Measurements from ENCODE around the gene BAZ2B. TPM values are rescaled to one million over a fixed set of nuclear protein-coding genes. Genes with fewer than 3 reads are reported as not detected.

The BAZ2B gene
- total RNA-seq, 4 donors from 2014 or later, result 104 to 301 (median 157) TPM

DNA sequence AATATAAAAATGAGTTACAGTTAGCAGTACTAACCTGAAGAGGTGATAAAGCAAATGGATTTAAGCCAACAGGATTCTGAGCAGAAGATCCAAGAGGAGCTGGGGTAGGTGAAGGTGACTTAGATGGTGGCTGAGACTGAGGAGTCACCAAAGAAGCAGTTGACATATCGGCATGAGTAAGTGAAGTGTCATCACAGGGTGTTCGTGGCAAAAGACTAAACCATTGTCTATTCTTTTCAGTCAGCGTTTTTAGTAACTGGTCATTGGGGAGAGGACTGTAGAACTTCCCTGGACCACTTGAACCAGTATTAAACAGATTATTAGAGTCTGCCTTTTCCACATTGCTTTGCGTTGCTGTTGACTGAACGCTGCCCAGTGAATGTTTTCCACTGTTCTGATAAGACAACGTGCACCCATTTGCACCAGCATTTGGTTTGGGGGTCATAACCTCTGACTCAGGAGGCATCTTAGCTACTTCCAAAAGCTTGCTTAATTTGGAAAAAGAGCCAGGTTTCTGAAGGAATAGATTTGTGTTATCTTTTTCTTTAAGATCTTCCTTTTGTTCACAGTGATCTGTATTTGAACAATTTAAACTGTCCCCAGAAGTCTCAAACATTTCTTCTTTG, 266.6 kb downstream of the BAZ2B start:
- Histone ChIP-seq H3K27me3 (no peaks in the 10 kb centered on the region), H3K9me3 (no peaks in the 10 kb centered on the region), H3K4me3 (no peak overlapping the region), H3K4me1 (no peaks in the 10 kb centered on the region), H3K36me3 (peaks cover 0 to 43% (median 0%) of the 10 kb centered on the region in 3 donors), H3K27ac (no peak overlapping the region)
- no peak for DNase-seq
- TF ChIP-seq POLR2A (IDR thresholded peaks at IDR 0.05), result no peak
- TF ChIP-seq, protein P1, sequence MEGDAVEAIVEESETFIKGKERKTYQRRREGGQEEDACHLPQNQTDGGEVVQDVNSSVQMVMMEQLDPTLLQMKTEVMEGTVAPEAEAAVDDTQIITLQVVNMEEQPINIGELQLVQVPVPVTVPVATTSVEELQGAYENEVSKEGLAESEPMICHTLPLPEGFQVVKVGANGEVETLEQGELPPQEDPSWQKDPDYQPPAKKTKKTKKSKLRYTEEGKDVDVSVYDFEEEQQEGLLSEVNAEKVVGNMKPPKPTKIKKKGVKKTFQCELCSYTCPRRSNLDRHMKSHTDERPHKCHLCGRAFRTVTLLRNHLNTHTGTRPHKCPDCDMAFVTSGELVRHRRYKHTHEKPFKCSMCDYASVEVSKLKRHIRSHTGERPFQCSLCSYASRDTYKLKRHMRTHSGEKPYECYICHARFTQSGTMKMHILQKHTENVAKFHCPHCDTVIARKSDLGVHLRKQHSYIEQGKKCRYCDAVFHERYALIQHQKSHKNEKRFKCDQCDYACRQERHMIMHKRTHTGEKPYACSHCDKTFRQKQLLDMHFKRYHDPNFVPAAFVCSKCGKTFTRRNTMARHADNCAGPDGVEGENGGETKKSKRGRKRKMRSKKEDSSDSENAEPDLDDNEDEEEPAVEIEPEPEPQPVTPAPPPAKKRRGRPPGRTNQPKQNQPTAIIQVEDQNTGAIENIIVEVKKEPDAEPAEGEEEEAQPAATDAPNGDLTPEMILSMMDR (IDR thresholded peaks at IDR 0.05), result no peak

DNA sequence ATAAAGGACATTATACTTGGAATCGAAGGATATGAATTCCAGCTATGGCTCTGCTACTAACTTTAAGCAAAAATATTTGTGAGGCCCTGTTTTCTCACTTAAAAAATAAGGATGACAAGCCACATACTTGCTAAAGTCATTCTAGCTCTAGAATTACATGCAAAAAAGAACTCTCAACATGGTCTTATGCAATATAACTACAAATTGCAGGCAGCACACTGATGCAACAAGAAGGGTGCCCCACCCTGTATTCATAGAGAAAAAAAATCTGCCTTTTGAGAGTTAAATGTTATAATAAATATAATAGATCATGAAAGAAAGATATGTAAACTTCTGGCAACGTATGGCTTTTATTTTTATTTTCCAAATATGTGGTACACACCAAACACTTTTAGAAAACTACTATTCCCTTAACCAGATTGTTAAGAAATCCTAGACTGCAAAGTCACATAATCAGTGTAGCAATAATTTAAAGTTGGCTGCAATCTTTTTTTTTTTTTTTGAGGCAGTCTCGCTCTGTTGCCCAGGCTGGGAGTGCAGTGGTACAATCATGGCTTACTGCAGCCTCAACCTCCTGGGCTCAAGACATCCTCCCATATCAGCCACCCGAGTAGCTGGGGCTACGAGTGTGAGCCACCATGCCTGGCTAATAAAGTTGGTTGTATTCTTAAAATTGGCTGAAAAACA, 289.6 kb downstream of the BAZ2B start:
- Histone ChIP-seq H3K9me3 (no peaks in the 10 kb centered on the region), H3K4me3 (no peak overlapping the region), H3K27me3 (no peaks in the 10 kb centered on the region), H3K36me3 (peaks cover 0 to 60% (median 0%) of the 10 kb centered on the region in 3 donors), H3K4me1 (no peaks in the 10 kb centered on the region), H3K27ac (no peak overlapping the region)
- no peak for TF ChIP-seq POLR2A (IDR thresholded peaks at IDR 0.05)
- TF ChIP-seq, protein P1 (IDR thresholded peaks at IDR 0.05), result no peak
- DNase-seq, result no peak

DNA sequence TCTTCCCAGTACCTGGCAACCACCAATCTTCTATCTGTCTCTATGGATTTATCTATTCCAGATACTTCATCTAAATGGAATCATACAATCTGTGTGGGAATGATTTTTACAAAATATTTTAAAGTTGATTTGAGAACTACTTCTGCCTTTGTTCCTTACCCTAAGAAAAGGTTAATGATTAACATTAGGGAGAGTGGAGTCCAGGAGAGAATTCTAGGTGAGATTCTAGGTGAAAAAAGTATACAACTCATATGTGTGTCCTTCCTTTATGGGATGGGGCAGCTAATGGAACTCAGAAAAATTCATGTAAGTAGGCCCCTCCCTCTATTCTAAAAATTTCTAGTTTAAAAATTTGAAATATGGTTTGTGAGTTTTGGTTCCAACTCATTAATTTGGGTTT, 293.9 kb downstream of the BAZ2B start:
- Histone ChIP-seq H3K9me3 (no peaks in the 10 kb centered on the region), H3K27ac (no peak overlapping the region), H3K4me1 (no peaks in the 10 kb centered on the region), H3K4me3 (no peak overlapping the region), H3K36me3 (peaks cover 0 to 66% (median 2%) of the 10 kb centered on the region in 3 donors), H3K27me3 (no peaks in the 10 kb centered on the region)
- no peak for DNase-seq
- TF ChIP-seq, protein P1 (IDR thresholded peaks at IDR 0.05), result no peak
- TF ChIP-seq POLR2A (IDR thresholded peaks at IDR 0.05), result no peak

DNA sequence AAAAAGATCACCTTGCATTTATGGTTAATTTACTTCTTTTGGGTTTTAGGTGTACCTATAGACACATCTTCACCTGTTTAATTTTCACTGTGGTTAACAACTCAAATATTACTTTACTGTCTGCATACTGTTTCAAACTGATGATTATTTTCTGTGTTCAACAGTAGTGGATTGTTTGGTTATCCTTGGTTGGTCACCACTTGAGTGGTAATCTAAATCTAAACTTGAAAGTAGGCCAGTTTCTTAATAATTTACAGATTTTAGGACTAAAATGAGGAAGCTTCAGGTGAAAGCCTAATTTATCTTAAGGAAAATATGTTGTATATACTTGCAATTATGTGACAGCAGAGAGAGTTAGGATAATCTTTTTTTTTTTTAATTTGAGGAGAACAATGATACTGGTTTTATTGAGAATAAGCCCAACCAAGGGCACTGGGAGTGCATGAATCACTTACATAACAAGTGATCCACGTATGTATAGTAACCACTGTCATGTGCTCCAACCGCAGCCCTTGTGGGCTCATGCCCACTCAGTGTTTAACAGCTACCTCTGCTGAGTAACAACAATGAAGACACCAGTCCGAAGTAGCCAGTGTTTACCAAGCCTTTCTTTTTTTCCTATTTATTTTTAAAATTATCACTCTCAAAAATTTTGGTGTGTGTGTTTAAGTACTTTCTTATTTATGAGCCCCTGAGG, 298.8 kb downstream of the BAZ2B start:
- no peak for DNase-seq
- Histone ChIP-seq H3K4me3 (no peak overlapping the region), H3K27me3 (no peaks in the 10 kb centered on the region), H3K36me3 (peaks cover 0 to 68% (median 2%) of the 10 kb centered on the region in 3 donors), H3K27ac (no peak overlapping the region), H3K9me3 (no peaks in the 10 kb centered on the region), H3K4me1 (no peaks in the 10 kb centered on the region)
- TF ChIP-seq, protein P1 (IDR thresholded peaks at IDR 0.05), result no peak
- TF ChIP-seq POLR2A (IDR thresholded peaks at IDR 0.05), result no peak

DNA sequence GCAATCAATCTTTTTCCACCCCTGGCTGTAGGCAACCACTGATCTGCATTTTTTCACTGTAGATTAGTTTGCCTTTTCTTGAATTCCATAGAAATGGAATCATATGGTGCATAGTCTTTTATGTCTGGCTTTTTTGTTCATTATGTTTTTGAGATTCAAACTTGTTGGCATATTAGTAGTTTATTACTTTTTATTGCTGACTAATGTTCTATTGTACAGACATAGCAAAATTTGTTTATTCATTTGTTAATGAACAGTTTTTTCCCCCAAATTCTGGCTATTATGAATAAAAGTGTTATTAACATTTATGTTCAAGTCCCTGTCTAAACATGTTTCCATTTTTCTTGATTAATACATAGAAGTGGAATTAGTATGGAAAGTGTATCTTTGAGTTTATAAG, 308.4 kb downstream of the BAZ2B start:
- H3K27me3 ChIP-seq, result no peaks in the 10 kb centered on the region
- DNase-seq, result no peak
- no peaks in the 10 kb centered on the region for H3K4me1 ChIP-seq
- H3K27ac ChIP-seq, result no peak overlapping the region
- no peaks in the 10 kb centered on the region for H3K9me3 ChIP-seq
- H3K36me3 ChIP-seq, result no peaks in the 10 kb centered on the region
- H3K4me3 ChIP-seq, result no peak overlapping the region
- TF ChIP-seq, protein P1 (IDR thresholded peaks at IDR 0.05), result no peak
- no peak for TF ChIP-seq POLR2A (IDR thresholded peaks at IDR 0.05)
